B cell (primary cell): ENCODE measurements around the gene CTDSP2. TPM values are rescaled to one million over a fixed set of nuclear protein-coding genes. Genes with fewer than 3 reads are reported as not detected.
A peak's percentile ranks its signal among the peaks of the same experiment; 100 is the strongest.

ENCODE experiments used
- ATAC-seq: fragments of 200-7000 bp; cut with Tn5 transposase; one replicate; pipeline ENCODE4 v1.10.0; 2021; ENCODE audit warnings: low read depth, mild to moderate bottlenecking, moderate number of reproducible peaks, moderate library complexity
- CTCF ChIA-PET: fragments of 350-600 bp; sonication (Branson Sonifier 250); formaldehyde crosslinking; loops from one replicate; lab custom pipeline; 2021; ENCODE audit warnings: antibody characterized with exemption, inconsistent platforms; lab: Charles Lee
- POLR2A ChIA-PET: fragments of 350-600 bp; sonication (Branson Sonifier 250); formaldehyde crosslinking; loops from one replicate; lab custom pipeline; 2021; ENCODE audit warnings: antibody characterized with exemption; lab: Charles Lee
- DNase-seq: peaks from one replicate; pipeline ENCODE4 v3.0.0; 2013
- H2AFZ ChIP-seq: 2 replicates; pipeline ENCODE4 v1.6.1; 2012; ENCODE audit warnings: mild to moderate bottlenecking, low read depth, low read length; ENCODE audit not compliant: insufficient read depth, poor library complexity, severe bottlenecking
- H3K27ac ChIP-seq, 2 donors: 1 replicate in 1 of 2; 2 replicates in 1 of 2; pipeline ENCODE4 v1.5.1; 2012 to 2013; ENCODE audit warnings: low read length in 2 of 2, mild to moderate bottlenecking in 2 of 2, moderate library complexity in 1 of 2
- H3K27me3 ChIP-seq, 4 experiments: fragments of 200-600 bp in 1 of 4; sonication (generic) in 1 of 4; replicated peaks in 1 of 4; 1 replicate in 2 of 4; 2 replicates in 2 of 4; pipeline versions ENCODE4 v1.6.1 to v1.7.0; 2013 to 2016; ENCODE audit warnings: low read length in 3 of 4, mild to moderate bottlenecking in 2 of 4, mixed read lengths in 1 of 4, moderate library complexity in 1 of 4; ENCODE audit not compliant: insufficient read depth in 4 of 4, control insufficient read depth in 3 of 4; ENCODE audit errors: control extremely low read depth in 1 of 4
- H3K36me3 ChIP-seq, 2 experiments: replicated peaks in 1 of 2; 1 replicate in 1 of 2; 2 replicates in 1 of 2; pipeline versions ENCODE4 v1.6.1 to v1.7.1; 2013; ENCODE audit warnings: low read length in 1 of 2; ENCODE audit not compliant: insufficient read depth in 2 of 2, control insufficient read depth in 1 of 2; ENCODE audit errors: control extremely low read depth in 1 of 2, extremely low read depth in 1 of 2
- H3K4me1 ChIP-seq, 2 donors: fragments of 200-600 bp in 1 of 2; sonication (generic) in 1 of 2; 1 replicate in 1 of 2; 2 replicates in 1 of 2; pipeline versions ENCODE4 v1.5.1 to v1.6.1; 2013 to 2017; ENCODE audit warnings: low read length in 2 of 2; ENCODE audit not compliant: control insufficient read depth in 2 of 2, insufficient read depth in 2 of 2
- H3K4me2 ChIP-seq: replicated peaks from 2 replicates; pipeline ENCODE3; 2012; ENCODE audit warnings: mild to moderate bottlenecking, low read depth, low read length; ENCODE audit not compliant: poor library complexity, severe bottlenecking
- H3K4me3 ChIP-seq, 5 experiments: fragments of 200-600 bp in 1 of 5; sonication (generic) in 1 of 5; 1 replicate in 3 of 5; 2 replicates in 2 of 5; pipeline versions ENCODE4 v1.5.1 to v1.7.0; 2011 to 2016; ENCODE audit warnings: low read length in 4 of 5, mild to moderate bottlenecking in 4 of 5, low read depth in 2 of 5, control low read depth in 1 of 5, moderate library complexity in 1 of 5; ENCODE audit not compliant: insufficient read depth in 1 of 5; ENCODE audit errors: control extremely low read depth in 1 of 5, extremely low read depth in 1 of 5
- H3K79me2 ChIP-seq: fragments of 200-600 bp; sonication (generic); one replicate; pipeline ENCODE4 v1.6.0; 2016; ENCODE audit warnings: low read length; ENCODE audit not compliant: control insufficient read depth, insufficient read depth
- H3K9ac ChIP-seq: fragments of 200-600 bp; sonication (generic); 2 replicates; pipeline ENCODE4 v1.6.1; 2017; ENCODE audit warnings: mild to moderate bottlenecking, low read length, moderate library complexity
- H3K9me3 ChIP-seq, 3 donors: one replicate each; pipeline versions ENCODE4 v1.6.1 to v1.7.1; 2013; ENCODE audit warnings: low read length in 2 of 3; ENCODE audit not compliant: control insufficient read depth in 2 of 3, insufficient read depth in 1 of 3; ENCODE audit errors: control extremely low read depth in 1 of 3
- H4K20me1 ChIP-seq: 2 replicates; pipeline ENCODE4 v1.6.0; 2012; ENCODE audit warnings: mild to moderate bottlenecking, low read length; ENCODE audit not compliant: insufficient read depth, control insufficient read depth, poor library complexity, severe bottlenecking
- H3K27ac Mint-ChIP-seq: one replicate; pipeline ENCODE4 v1.8.0; 2021; ENCODE audit warnings: mixed read lengths
- H3K27me3 Mint-ChIP-seq: one replicate; pipeline ENCODE4 v1.8.0; 2021; ENCODE audit warnings: mixed read lengths
- H3K4me1 Mint-ChIP-seq: one replicate; pipeline ENCODE4 v1.8.0; 2021; ENCODE audit warnings: mixed read lengths
- H3K4me3 Mint-ChIP-seq: one replicate; pipeline ENCODE4 v1.8.0; 2021; ENCODE audit warnings: mixed read lengths
- H3K9me3 Mint-ChIP-seq: one replicate; pipeline ENCODE4 v1.8.0; 2022; ENCODE audit warnings: mixed read lengths; ENCODE audit not compliant: insufficient read depth
- EZH2 ChIP-seq: IDR thresholded peaks from 2 replicates; pipeline ENCODE4 v1.6.1; 2012; ENCODE audit warnings: borderline replicate concordance, low read depth, mild to moderate bottlenecking, moderate library complexity, low read length; ENCODE audit not compliant: insufficient read depth, poor library complexity, severe bottlenecking
- WGBS: methylation state at CpG from one replicate; pipeline ENCODE4 v1.1.5; 2013; ENCODE audit warnings: missing lambda C conversion rate; ENCODE audit not compliant: insufficient coverage; 5-methylcytosine and 5-hydroxymethylcytosine counted together
- intact Hi-C: fragments of 100-400 bp; cut with micrococcal nuclease; formaldehyde crosslinking; loops from one replicate; pipeline ENCODE4 v1.10.0; 2022
- polyA plus RNA-seq: library from polyadenylated mRNA; depleted of rRNA; stranded (reverse); fragments of >200 nt; gene quantifications from 2 replicates; pipeline ENCODE4 v1.2.3, GENCODE V29; 2012
- total RNA-seq, 2 donors: library from RNA; stranded (reverse); fragments of 120-200 nt in 1 of 2; gene quantifications; 1 replicate in 1 of 2; 2 replicates in 1 of 2; pipeline versions ENCODE4 v1.2.3 to v1.2.4, GENCODE V29; 2013 to 2022
- TF ChIP-seq, protein P1 (sequence below): fragments of 200-600 bp; IDR thresholded peaks from one replicate; pipeline ENCODE4 v1.8.0; 2022; ENCODE audit warnings: antibody characterized with exemption, mild to moderate bottlenecking

The CTDSP2 gene
- total and polyA plus RNA-seq, 2 donors (not counting 1 experiment from before 2014, with no cell fraction given): 99.1 to 209 TPM

DNA sequence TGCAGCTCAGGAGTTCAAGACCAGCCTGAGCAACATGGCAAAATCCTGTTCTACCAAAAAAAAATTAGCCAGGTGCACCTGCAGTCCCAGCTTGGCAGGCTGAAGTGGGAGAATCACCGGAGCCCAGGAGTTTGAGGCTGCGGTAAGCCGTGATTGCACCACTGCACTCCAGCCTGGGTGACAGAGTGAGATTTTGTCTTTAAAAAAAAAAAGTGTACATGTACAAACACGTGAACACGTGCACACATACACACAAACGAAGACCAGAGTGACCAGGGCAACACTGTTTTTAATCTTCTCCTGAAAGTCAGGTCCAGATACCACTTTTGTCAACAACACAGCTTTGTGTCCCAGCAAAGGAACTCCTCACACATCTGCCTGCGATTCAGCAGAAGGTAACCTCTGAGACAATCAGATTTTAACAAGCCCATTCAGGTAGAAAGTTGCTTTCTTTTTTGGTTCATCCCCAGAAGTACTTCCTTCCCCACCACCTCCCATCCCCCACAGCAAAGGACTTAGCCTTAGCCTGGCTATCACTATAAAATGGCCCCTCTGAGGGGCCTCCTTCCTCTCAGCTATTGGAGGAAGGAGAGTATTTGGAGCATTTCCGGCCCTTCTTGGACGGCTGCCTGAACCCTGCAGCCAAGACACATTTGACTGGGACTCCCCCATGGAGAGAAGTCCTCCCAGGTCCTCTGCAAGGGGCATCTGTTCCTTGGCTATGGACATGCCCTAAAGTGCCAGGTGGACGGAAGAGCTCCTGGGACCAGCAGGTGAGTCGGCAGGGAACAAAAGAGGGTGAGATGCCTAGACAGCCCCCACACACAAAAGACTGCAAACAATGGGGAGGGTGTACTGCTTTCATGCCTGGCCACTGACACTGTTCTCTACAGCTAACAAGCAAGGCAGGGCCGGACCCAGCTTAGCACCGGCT, 9.8 kb downstream of the CTDSP2 start:
- DNase-seq: peak; percentile 63
- TF ChIP-seq EZH2: no peak
- TF ChIP-seq, protein P1, sequence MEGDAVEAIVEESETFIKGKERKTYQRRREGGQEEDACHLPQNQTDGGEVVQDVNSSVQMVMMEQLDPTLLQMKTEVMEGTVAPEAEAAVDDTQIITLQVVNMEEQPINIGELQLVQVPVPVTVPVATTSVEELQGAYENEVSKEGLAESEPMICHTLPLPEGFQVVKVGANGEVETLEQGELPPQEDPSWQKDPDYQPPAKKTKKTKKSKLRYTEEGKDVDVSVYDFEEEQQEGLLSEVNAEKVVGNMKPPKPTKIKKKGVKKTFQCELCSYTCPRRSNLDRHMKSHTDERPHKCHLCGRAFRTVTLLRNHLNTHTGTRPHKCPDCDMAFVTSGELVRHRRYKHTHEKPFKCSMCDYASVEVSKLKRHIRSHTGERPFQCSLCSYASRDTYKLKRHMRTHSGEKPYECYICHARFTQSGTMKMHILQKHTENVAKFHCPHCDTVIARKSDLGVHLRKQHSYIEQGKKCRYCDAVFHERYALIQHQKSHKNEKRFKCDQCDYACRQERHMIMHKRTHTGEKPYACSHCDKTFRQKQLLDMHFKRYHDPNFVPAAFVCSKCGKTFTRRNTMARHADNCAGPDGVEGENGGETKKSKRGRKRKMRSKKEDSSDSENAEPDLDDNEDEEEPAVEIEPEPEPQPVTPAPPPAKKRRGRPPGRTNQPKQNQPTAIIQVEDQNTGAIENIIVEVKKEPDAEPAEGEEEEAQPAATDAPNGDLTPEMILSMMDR: no peak
- POLR2A ChIA-PET: interaction anchor here (1.3 kb wide), 1 partner anchor 8 kb away, joined by 11 read pairs; no protein-coding TSS in a partner anchor
- peaks cover 99% of the 10 kb centered on the region for H4K20me1 ChIP-seq
- Mint-ChIP-seq H3K4me1 (peaks cover 93% of the 10 kb centered on the region), H3K9me3 (no peaks in the 10 kb centered on the region), H3K27ac (peak overlapping the region; percentile 87), H3K4me3 (peak overlapping the region; percentile 79), H3K27me3 (no peaks in the 10 kb centered on the region)
- intact Hi-C loops: loop anchor here (1.0 kb wide), 1 partner anchor 11 kb away; no protein-coding TSS in a partner anchor
- peaks cover 0 to 5% of the 10 kb centered on the region in 2 experiments for H3K36me3 ChIP-seq
- H2AFZ ChIP-seq: no peak overlapping the region
- H3K4me1 ChIP-seq: peaks cover 94 to 99% of the 10 kb centered on the region in 2 donors
- peaks cover 97% of the 10 kb centered on the region for H3K79me2 ChIP-seq
- no peaks in the 10 kb centered on the region for H3K27me3 ChIP-seq
- H3K4me2 ChIP-seq: peak overlapping the region; percentile 69
- CTCF ChIA-PET: interaction anchor here (0.6 to 8.4 kb wide), 11 partner anchors 8 to 100 kb away, joined by 3 to 182 read pairs (median 12); partner anchors contain the start of gene CTDSP2
- H3K9ac ChIP-seq: peak overlapping the region; percentile 41
- 6% methylated on average over 11 of the region's 13 CpGs for WGBS
- H3K4me3 ChIP-seq: peak overlapping the region in 4 of 5 experiments; percentile 3 to 38 (median 12)
- no peaks in the 10 kb centered on the region for H3K9me3 ChIP-seq
- H3K27ac ChIP-seq: peak overlapping the region; percentile 62 to 81
- peak; percentile 29 for ATAC-seq
